Natural killer cell treated with Interleukin-12 subunit alpha and Interleukin-12 subunit beta and Interleukin-15 and Interleukin-18, amount 100 ng/mL, for 72 hours (primary cell): ENCODE results near the gene DYRK3. TPM values are rescaled to one million over a fixed set of nuclear protein-coding genes. Genes with fewer than 3 reads are reported as not detected.

Source experiments
- ATAC-seq, 2 donors: fragments of 150-1000 bp; cut with Tn5 transposase in 1 of 2; sonication (Bioruptor Pico), chemical (Tn5 transposase) in 1 of 2; 2 replicates each; pipeline ENCODE4 v1.10.0; 2021
- DNase-seq: peaks from one replicate; pipeline ENCODE4 v3.0.0; 2022; ENCODE audit warnings: low spot score
- H3K27ac Mint-ChIP-seq, 2 donors: 1 replicate in 1 of 2; 2 replicates in 1 of 2; pipeline ENCODE4 v1.8.0; 2022; ENCODE audit warnings: mixed read lengths in 2 of 2, mild to moderate bottlenecking in 1 of 2, moderate library complexity in 1 of 2
- H3K27me3 Mint-ChIP-seq, 2 donors: 1 replicate in 1 of 2; 2 replicates in 1 of 2; pipeline ENCODE4 v1.8.0; 2022; ENCODE audit warnings: mixed read lengths in 2 of 2
- H3K36me3 Mint-ChIP-seq: one replicate; pipeline ENCODE4 v1.8.0; 2022; ENCODE audit warnings: mixed read lengths
- H3K4me1 Mint-ChIP-seq, 2 donors: 1 replicate in 1 of 2; 2 replicates in 1 of 2; pipeline ENCODE4 v1.8.0; 2022; ENCODE audit warnings: low read depth in 2 of 2, mixed read lengths in 2 of 2, mild to moderate bottlenecking in 1 of 2
- H3K4me3 Mint-ChIP-seq: one replicate; pipeline ENCODE4 v1.8.0; 2022; ENCODE audit warnings: mixed read lengths
- H3K9me3 Mint-ChIP-seq: 2 replicates; pipeline ENCODE4 v1.8.0; 2022; ENCODE audit warnings: mixed read lengths
- total RNA-seq, 2 donors: library from RNA; stranded (reverse); gene quantifications; one replicate each; pipeline ENCODE4 v1.2.3, GENCODE V29; 2022

The DYRK3 gene
- total RNA-seq, result 1 to 10 TPM; 5.6 to 8.8 TPM

DNA sequence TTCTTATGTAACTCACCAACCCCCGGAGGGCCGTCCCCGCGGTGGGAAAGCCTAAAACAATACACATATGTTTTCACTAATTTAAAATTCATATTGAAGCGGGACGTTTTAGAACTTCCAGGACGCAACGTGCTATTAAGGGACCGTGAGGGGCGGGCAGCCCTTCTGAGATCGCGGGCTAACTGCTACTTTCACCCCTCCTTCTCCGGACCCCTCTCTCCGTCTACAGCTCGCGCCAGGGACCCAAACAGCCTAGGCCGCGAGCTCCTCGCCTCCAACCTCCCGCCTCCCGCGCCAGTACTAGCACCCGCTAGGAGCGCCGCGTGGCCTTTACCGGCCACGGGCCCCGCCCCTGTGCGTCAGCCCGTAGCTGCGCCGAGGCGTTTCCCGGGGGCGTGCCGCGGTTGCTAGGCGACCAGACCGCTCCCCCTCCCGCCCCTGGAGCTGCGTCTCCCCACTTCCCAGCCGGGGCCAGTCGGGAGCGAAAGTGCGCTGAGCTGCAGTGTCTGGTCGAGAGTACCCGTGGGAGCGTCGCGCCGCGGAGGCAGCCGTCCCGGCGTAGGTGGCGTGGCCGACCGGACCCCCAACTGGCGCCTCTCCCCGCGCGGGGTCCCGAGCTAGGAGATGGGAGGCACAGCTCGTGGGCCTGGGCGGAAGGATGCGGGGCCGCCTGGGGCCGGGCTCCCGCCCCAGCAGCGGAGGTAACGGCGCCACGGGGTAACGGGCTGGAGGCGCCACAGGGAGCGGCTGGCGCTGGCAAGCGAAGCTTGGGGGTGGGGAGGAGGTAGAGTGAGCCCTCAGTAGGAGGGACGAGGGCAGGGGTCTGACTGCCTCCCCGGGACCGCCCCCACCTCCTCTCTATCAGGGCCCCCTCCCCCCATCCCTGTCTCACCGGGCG, at the start of gene DYRK3:
Gene DYRK3, plus strand, starts transcription at position 457 of the 898 bp plus-strand sequence. Its CDS starts 168 bp downstream, at position 625.
- peak within 1 kb of the TSS; percentile 93 for H3K4me3 Mint-ChIP-seq
- DNase-seq, result peak; percentile 96
- peak within 1 kb of the TSS; percentile 77 to 92 for H3K27ac Mint-ChIP-seq
- H3K4me1 Mint-ChIP-seq, result peaks cover 12 to 20% of the 10 kb centered on the region in 2 donors
- H3K27me3 Mint-ChIP-seq, result peaks cover 15 to 34% of the 10 kb centered on the region in 2 donors
- H3K36me3 Mint-ChIP-seq, result no peaks in the 10 kb centered on the region
- H3K9me3 Mint-ChIP-seq, result no peaks in the 10 kb centered on the region
- ATAC-seq, result peak; percentile 98

DNA sequence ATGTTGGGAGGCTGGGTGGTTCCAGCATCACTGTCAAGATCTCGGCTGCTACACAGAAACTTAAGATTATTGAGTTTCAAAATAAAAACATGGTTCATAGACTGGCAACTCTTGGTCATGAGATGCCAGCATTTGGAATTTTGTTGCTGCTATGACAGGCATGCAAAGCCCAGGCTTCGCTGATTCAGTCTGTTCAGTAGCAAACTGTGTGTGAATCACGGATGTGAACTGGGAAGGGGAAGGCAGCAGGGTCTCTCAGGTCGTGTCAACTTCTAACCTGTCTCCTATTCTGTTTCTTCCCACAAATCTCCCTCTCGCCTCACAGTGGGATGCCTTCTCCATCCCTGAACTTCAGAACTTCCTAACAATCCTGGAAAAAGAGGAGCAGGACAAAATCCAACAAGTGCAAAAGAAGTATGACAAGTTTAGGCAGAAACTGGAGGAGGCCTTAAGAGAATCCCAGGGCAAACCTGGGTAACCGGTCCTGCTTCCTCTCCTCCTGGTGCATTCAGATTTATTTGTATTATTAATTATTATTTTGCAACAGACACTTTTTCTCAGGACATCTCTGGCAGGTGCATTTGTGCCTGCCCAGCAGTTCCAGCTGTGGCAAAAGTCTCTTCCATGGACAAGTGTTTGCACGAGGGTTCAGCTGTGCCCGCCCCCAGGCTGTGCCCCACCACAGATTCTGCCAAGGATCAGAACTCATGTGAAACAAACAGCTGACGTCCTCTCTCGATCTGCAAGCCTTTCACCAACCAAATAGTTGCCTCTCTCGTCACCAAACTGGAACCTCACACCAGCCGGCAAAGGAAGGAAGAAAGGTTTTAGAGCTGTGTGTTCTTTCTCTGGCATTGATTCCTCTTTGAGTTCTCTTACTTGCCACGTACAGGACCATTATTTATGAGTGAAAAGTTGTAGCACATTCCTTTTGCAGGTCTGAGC, 48.6 kb upstream of the DYRK3 start:
- H3K4me1 Mint-ChIP-seq, result peaks cover 78 to 89% of the 10 kb centered on the region in 2 donors
- ATAC-seq (no peak), DNase-seq (no peak)
- peak overlapping the region; percentile 90 to 99 for H3K27ac Mint-ChIP-seq
- H3K27me3 Mint-ChIP-seq, result no peaks in the 10 kb centered on the region
- H3K9me3 Mint-ChIP-seq, result no peaks in the 10 kb centered on the region
- peaks cover 21% of the 10 kb centered on the region for H3K36me3 Mint-ChIP-seq
- H3K4me3 Mint-ChIP-seq, result peak overlapping the region; percentile 45

DNA sequence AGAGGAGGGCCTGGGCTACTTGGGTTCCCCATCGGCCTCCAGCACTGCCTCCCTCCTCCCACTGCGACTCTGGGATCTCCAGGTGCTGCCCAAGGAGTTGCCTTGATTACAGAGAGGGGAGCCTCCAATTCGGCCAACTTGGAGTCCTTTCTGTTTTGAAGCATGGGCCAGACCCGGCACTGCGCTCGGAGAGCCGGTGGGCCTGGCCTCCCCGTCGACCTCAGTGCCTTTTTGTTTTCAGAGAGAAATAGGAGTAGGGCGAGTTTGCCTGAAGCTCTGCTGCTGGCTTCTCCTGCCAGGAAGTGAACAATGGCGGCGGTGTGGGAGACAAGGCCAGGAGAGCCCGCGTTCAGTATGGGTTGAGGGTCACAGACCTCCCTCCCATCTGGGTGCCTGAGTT, 47.4 kb upstream of the DYRK3 start:
- no peak for ATAC-seq
- H3K27ac Mint-ChIP-seq, result peak overlapping the region; percentile 90 to 99
- H3K4me1 Mint-ChIP-seq, result peaks cover 76 to 88% of the 10 kb centered on the region in 2 donors
- no peaks in the 10 kb centered on the region for H3K27me3 Mint-ChIP-seq
- H3K4me3 Mint-ChIP-seq, result peak overlapping the region; percentile 45
- DNase-seq, result no peak
- H3K9me3 Mint-ChIP-seq, result no peaks in the 10 kb centered on the region
- H3K36me3 Mint-ChIP-seq, result peaks cover 32% of the 10 kb centered on the region

DNA sequence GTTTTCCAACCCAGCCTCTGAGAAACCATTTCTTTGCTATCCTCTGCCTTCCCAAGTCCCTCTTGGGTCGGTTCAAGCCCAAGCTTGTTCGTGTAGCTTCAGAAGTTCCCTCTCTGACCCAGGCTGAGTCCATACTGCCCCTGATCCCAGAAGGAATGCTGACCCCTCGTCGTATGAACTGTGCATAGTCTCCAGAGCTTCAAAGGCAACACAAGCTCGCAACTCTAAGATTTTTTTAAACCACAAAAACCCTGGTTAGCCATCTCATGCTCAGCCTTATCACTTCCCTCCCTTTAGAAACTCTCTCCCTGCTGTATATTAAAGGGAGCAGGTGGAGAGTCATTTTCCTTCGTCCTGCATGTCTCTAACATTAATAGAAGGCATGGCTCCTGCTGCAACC, 46.8 kb upstream of the DYRK3 start:
- H3K4me1 Mint-ChIP-seq, result peaks cover 74 to 86% of the 10 kb centered on the region in 2 donors
- peak overlapping the region; percentile 90 to 99 for H3K27ac Mint-ChIP-seq
- peaks cover 37% of the 10 kb centered on the region for H3K36me3 Mint-ChIP-seq
- no peak for ATAC-seq
- peak overlapping the region; percentile 71 for H3K4me3 Mint-ChIP-seq
- H3K27me3 Mint-ChIP-seq, result no peaks in the 10 kb centered on the region
- no peaks in the 10 kb centered on the region for H3K9me3 Mint-ChIP-seq
- no peak for DNase-seq

DNA sequence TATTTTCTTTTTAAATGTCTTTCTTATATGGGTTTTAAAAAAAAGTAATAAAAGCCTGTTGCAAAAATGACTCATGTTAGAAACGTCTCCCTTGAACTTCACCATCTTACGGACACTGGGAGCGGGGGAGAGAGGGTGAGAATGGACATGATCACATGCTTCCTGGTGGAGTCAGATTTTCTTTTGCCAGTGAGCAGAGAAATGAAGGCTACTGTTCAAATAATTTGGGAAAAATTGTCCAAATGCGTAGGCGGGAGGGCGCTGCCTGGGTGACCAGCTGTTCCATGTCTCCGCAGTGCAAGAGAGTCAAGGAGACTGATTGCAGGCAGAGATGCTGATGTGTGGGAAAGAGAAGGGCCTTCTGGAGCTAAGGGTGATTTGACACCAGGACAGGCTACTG, 46.1 kb upstream of the DYRK3 start:
- no peak for ATAC-seq
- peak overlapping the region; percentile 71 for H3K4me3 Mint-ChIP-seq
- no peaks in the 10 kb centered on the region for H3K27me3 Mint-ChIP-seq

DNA sequence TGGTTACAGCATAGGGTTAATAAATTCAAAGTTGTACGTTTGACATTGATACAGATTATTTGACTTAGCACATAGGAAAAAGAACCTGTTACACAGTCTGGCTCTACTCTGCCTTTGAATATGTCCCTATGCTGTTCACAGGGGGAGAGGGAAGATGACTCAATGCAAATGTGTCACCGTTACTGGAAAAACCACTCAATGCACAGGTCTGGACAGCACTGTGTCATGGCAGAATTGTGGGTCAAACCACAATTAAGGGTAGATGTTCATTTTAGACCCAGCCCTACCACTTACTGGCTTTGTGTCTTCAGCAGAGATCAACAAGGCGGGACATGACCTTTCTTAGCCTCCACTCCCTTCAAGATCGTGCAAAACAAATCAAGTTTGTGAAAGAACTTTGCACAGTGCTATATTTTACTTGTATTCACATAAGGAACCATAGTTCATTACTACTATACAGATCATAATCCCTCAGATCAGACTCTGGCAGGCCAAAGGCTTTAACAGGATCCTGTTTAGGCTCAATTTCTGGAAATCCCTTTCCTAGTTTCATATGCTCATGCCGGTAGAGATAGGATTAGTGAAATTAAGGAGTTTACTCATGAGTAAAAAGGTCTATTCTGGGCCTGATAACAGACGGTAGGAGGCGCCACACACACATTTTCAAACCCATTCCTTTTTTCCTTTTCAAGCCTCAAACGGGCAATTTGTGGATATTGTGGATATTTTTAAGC, 45.1 kb upstream of the DYRK3 start:
- H3K27ac Mint-ChIP-seq, result peak overlapping the region; percentile 90 to 99
- H3K27me3 Mint-ChIP-seq, result no peaks in the 10 kb centered on the region
- peaks cover 43% of the 10 kb centered on the region for H3K36me3 Mint-ChIP-seq
- H3K4me3 Mint-ChIP-seq, result peak overlapping the region; percentile 71
- no peaks in the 10 kb centered on the region for H3K9me3 Mint-ChIP-seq
- ATAC-seq (peak; percentile 96 to 97), DNase-seq (peak; percentile 87)
- peaks cover 68 to 77% of the 10 kb centered on the region in 2 donors for H3K4me1 Mint-ChIP-seq

More for the DNA sequence above, 46.1 kb upstream of the DYRK3 start:
- no peaks in the 10 kb centered on the region for H3K9me3 Mint-ChIP-seq
- peaks cover 41% of the 10 kb centered on the region for H3K36me3 Mint-ChIP-seq
- peaks cover 70 to 82% of the 10 kb centered on the region in 2 donors for H3K4me1 Mint-ChIP-seq
- DNase-seq, result no peak
- H3K27ac Mint-ChIP-seq, result peak overlapping the region; percentile 90 to 99

DNA sequence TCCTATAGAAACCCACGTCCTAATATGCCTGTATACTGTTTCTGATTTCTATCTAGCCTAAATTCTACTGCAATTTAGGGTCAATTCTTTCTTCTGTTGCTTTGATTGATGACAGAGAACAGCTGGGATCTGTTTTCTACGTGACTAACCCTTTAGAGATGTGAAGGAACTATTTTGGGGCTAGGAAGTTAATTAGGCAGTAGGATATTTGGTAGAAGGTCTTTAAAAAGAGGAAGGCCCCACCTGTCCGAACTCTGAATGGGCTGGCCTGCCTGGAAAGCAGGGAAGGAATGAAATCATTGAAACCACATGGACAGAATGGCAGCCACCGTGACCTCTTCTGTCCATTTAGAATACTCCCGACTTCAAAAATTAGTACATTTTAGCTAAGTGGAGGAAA, 44.1 kb upstream of the DYRK3 start:
- DNase-seq (no peak), ATAC-seq (no peak)
- Mint-ChIP-seq H3K27ac (peak overlapping the region; percentile 90 to 99), H3K4me3 (peak overlapping the region; percentile 71), H3K27me3 (no peaks in the 10 kb centered on the region), H3K36me3 (peaks cover 49% of the 10 kb centered on the region), H3K9me3 (no peaks in the 10 kb centered on the region), H3K4me1 (peaks cover 60 to 68% of the 10 kb centered on the region in 2 donors)

DNA sequence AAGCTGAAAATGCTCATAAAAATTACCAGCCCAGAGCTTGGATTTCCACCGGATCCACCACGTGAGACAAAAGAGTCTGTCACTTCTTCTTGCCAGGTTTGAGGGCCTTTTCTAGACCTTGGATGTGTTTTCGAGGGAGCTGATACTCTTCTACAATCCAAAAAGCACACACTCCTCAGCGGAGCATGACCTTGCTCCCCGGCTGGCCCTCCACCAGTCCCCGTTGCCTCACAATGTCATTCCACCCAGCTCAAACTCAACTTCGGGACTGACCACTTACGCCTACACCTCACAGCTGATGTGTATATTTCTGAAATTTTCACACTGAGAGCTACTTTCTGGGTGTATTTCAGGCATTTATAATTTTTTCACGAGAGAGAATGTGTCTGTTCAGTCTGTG, 43.6 kb upstream of the DYRK3 start:
- H3K4me3 Mint-ChIP-seq, result peak overlapping the region; percentile 60
- H3K4me1 Mint-ChIP-seq, result peaks cover 56 to 64% of the 10 kb centered on the region in 2 donors
- H3K36me3 Mint-ChIP-seq, result peaks cover 51% of the 10 kb centered on the region
- no peaks in the 10 kb centered on the region for H3K27me3 Mint-ChIP-seq
- DNase-seq (no peak), ATAC-seq (no peak)
- H3K27ac Mint-ChIP-seq, result peak overlapping the region; percentile 90 to 99
- H3K9me3 Mint-ChIP-seq, result no peaks in the 10 kb centered on the region

DNA sequence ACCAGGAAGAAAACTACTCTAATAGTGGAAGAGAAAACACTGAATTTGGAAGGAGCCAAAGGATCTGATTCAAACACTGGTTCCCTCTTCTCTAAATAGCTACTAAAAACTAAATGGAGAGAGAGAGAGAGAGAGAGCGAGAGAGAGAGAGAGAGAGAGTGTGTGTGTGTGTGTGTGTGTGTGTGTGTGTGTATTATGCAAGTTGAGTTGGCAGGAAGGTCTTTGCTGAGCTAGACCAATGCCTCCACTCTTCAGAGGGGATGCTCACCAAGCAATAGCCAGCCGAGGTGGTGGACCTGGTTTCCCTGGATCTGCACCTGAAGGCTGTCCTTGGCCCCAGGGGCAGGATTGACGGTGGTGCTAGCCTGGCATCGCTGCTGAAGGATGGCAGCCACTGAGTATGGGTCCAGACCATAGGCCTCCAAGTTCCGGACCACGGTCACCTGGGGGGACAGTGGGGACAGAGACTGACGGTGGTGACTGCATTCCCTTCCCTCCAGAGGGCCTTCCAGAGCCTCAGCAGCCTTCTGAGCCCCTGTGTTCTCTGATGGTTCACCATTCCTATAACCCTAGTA, 41.9 kb upstream of the DYRK3 start:
- peaks cover 47% of the 10 kb centered on the region for H3K36me3 Mint-ChIP-seq
- no peaks in the 10 kb centered on the region for H3K27me3 Mint-ChIP-seq
- no peak for ATAC-seq
- H3K4me3 Mint-ChIP-seq, result no peak overlapping the region
- no peak for DNase-seq
- H3K9me3 Mint-ChIP-seq, result no peaks in the 10 kb centered on the region
- peaks cover 48 to 56% of the 10 kb centered on the region in 2 donors for H3K4me1 Mint-ChIP-seq
- peak overlapping the region; percentile 90 to 99 for H3K27ac Mint-ChIP-seq

DNA sequence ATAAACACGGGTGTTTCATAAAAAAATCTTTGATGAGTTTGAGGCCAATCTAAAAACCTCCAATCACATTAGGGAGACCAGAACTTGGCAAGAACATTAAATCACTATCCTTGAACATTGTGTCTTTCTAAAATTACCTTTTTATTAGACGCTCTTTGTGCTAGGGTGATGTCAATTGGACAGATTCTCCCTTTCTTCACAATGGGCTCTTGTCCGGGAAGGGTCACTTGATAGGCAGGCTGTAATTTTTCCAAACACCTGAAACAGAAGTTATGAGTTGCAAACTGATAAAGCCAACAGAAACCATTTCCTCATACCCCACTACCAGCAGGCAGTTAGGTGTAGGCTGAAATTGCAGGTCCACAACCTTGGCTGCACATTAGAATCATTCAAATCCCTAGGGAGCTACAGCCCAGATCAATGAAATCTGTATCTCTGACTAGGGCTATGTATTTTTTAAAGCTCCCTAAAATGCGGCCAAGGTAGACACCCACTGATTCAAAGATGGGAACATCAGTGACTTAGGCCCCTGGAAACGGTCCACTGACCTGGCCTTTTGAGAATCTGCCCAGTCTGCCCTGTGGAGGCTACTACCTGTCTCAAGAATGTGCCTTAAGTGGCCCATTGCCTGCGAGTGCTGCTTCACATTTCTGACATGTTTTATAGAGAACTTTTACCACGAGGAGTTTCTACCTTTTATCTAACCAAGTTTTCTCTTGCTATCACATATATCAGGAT, 39.6 kb upstream of the DYRK3 start:
- H3K36me3 Mint-ChIP-seq, result peaks cover 43% of the 10 kb centered on the region
- peak overlapping the region; percentile 53 to 99 for H3K27ac Mint-ChIP-seq
- no peaks in the 10 kb centered on the region for H3K9me3 Mint-ChIP-seq
- DNase-seq (no peak), ATAC-seq (no peak)
- H3K4me3 Mint-ChIP-seq, result no peak overlapping the region
- no peaks in the 10 kb centered on the region for H3K27me3 Mint-ChIP-seq
- H3K4me1 Mint-ChIP-seq, result peaks cover 25 to 37% of the 10 kb centered on the region in 2 donors

DNA sequence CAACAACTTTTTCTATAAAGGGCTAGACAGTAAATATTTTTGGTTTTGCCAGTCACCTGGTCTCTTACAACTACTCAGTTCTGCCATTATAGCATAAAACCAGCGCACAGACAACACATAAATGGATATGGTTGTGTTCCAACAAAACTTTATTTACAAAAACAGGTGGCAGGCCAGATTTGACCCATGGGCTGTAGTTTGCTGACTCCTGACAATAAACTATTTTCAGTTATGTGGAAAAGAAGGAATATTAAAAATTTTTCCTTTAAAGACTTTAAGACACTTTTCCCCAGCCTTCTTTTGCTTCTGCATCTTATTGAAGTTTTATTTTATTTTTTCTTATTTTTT, 39.0 kb upstream of the DYRK3 start:
- peaks cover 46% of the 10 kb centered on the region for H3K36me3 Mint-ChIP-seq
- ATAC-seq (no peak), DNase-seq (no peak)
- H3K9me3 Mint-ChIP-seq, result no peaks in the 10 kb centered on the region
- H3K27me3 Mint-ChIP-seq, result no peaks in the 10 kb centered on the region
- H3K27ac Mint-ChIP-seq, result peak overlapping the region; percentile 53 to 99
- H3K4me1 Mint-ChIP-seq, result peaks cover 19 to 35% of the 10 kb centered on the region in 2 donors
- H3K4me3 Mint-ChIP-seq, result no peak overlapping the region

DNA sequence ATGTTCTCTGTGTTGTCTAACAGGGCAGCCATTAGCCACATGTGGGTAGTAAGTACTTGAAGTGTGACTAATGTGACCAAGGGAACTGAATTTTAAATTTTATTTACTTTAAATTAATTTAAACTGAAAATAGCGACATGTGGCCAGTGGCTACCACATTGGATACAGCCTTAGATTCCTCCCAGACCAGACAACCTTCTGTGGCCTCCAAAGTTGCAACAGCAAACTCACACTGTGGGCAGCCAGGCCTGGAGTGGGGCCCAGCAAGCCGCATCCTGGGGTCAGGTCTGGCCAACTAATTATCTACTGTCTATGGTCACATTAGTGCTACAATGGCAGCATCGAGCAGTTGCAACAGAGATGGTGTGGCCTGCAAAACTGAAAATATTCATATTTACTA, 34.8 kb upstream of the DYRK3 start:
- ATAC-seq (peak in 1 of 2 donors; percentile 68), DNase-seq (no peak)
- Mint-ChIP-seq H3K27me3 (no peaks in the 10 kb centered on the region), H3K27ac (peak overlapping the region in 1 of 2 donors; percentile 60), H3K9me3 (no peaks in the 10 kb centered on the region), H3K4me1 (peaks cover 0 to 11% of the 10 kb centered on the region in 2 donors), H3K36me3 (peaks cover 22% of the 10 kb centered on the region), H3K4me3 (no peak overlapping the region)
